ENCODE results near the gene CRYBG1. TPM values are rescaled to one million over a fixed set of nuclear protein-coding genes. Genes with fewer than 3 reads are reported as not detected.

The CRYBG1 gene
- total RNA-seq, 2 donors from 2014 or later: 23.0 to 23.3 TPM

GRCh38 chr6:106434530-106434929, 74.0 kb downstream of the CRYBG1 start:
- DNase-seq (ENCODE audit: low spot score in 2 of 2) (no peak), ATAC-seq (no peak)
- Mint-ChIP-seq H3K36me3 (no peaks in the 10 kb centered on the region), H3K9me3 (no peaks in the 10 kb centered on the region), H3K27ac (no peak overlapping the region)

DNA sequence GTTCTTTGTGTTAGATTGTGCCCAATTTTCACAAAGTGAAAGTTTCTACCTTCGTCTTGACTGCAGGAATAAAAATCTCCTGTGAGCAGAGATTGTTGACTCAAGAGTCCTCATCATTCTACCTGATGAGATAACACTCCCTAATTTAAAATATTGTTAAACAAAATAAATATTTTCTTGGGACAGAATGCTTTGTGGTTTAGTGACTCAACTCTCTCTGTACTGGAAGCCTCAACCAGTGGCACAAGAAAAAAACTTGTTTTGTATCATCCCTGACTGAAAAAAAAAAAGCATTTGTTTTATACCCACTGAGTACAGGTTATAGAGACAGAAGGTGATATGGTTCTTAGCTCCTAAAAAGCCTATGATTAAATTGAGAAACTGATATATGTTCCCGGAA, 78.9 kb downstream of the CRYBG1 start:
- peak in 1 of 2 donors; percentile 24 for ATAC-seq
- Mint-ChIP-seq H3K9me3 (no peaks in the 10 kb centered on the region), H3K36me3 (no peaks in the 10 kb centered on the region), H3K27ac (no peak overlapping the region)
- DNase-seq (ENCODE audit: low spot score in 2 of 2): no peak

DNA sequence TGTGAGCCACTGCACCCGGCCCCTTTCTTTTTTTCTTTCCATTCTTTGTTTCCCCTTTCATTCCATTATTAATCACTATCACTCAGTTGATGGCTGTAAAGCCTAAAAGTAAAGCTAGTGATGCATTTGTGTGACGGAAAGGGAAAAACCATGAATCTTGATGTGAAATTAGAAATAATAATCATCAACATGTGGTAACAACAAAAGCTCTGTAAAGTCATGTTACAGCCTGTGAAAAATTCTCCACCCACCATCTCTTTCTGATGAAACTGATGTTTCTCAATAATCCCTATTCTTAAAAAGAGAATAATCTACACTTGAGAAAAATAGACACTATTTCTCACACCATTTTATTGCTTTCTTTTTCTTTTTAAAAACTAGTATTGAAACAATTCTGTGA, 80.0 kb downstream of the CRYBG1 start:
- no peak overlapping the region for H3K27ac Mint-ChIP-seq
- DNase-seq (ENCODE audit: low spot score in 2 of 2): no peak
- no peak for ATAC-seq
- H3K9me3 Mint-ChIP-seq: no peaks in the 10 kb centered on the region
- no peaks in the 10 kb centered on the region for H3K36me3 Mint-ChIP-seq

GRCh38 chr6:106442395-106442794, 81.9 kb downstream of the CRYBG1 start:
- no peak for ATAC-seq
- H3K9me3 Mint-ChIP-seq: no peaks in the 10 kb centered on the region

DNA sequence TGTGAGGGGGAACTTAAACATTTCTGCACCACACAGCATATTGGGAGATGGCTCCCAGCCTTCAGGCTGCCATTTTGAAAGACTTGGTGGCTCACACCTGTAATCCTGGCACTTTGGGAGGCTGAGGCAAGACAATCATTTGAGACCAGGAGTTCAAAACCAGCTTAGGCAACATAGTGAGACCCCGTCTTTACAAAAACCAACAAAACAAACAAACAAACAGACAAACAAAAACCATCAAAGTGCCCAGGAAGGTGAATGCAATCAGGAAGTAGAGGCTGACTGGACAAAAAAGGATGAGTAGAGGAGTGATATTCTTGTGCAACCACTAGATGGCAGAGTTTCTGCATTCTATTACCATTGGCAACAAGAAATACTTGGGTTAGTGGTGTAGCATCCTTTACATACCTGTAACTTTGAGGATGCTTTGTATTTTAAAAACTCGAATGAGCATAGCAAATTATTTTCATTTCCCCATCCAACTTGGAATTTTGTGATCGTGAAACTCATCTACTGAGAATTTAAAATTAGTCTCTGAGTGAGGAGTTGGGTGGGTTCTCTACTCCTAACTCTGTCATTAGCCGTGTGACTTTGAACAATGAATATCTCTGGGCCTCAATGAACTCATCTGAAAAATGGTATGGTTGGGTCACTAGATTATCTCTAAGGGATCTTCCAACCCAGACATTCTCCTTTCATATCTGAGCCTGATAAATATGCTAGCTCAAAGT, 84.4 kb downstream of the CRYBG1 start:
- ATAC-seq (peak; percentile 72 to 81), DNase-seq (ENCODE audit: low spot score in 2 of 2) (peak in 1 of 2 donors; percentile 16)
- H3K36me3 Mint-ChIP-seq: no peaks in the 10 kb centered on the region
- H3K27ac Mint-ChIP-seq: no peak overlapping the region
- no peaks in the 10 kb centered on the region for H3K9me3 Mint-ChIP-seq

More at GRCh38 chr6:106442395-106442794, 81.9 kb downstream of the CRYBG1 start:
- Mint-ChIP-seq H3K27ac (no peak overlapping the region), H3K36me3 (no peaks in the 10 kb centered on the region)
- no peak for DNase-seq (ENCODE audit: low spot score in 2 of 2)

DNA sequence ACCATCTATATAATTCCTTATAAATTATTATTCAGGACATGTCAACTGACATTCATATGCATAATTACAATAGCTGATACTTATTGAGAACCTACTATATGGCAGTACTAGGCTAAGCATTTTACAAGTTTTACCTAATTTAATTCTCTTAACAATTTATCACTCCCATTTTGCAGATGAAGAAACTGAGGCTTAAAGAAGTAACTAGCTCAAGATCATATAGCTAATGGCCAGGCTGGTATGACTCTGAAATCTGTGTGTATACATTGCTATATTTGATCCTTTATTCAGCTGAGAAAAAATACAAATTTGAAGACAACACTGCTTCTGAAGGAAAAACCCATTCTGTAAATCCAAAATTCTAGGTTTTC, 85.0 kb downstream of the CRYBG1 start:
- ATAC-seq: no peak
- no peaks in the 10 kb centered on the region for H3K9me3 Mint-ChIP-seq
- H3K36me3 Mint-ChIP-seq: no peaks in the 10 kb centered on the region
- DNase-seq (ENCODE audit: low spot score in 2 of 2): no peak
- no peak overlapping the region for H3K27ac Mint-ChIP-seq

GRCh38 chr6:106446287-106446885, 85.9 kb downstream of the CRYBG1 start:
- DNase-seq (ENCODE audit: low spot score in 2 of 2): no peak
- ATAC-seq: peak in 1 of 2 donors; percentile 57
- H3K36me3 Mint-ChIP-seq: no peaks in the 10 kb centered on the region
- H3K9me3 Mint-ChIP-seq: no peaks in the 10 kb centered on the region
- no peak overlapping the region for H3K27ac Mint-ChIP-seq

GRCh38 chr6:106446983-106447382, 86.5 kb downstream of the CRYBG1 start:
- DNase-seq (ENCODE audit: low spot score in 2 of 2): no peak
- H3K36me3 Mint-ChIP-seq: no peaks in the 10 kb centered on the region
- ATAC-seq: no peak
- H3K9me3 Mint-ChIP-seq: no peaks in the 10 kb centered on the region
- H3K27ac Mint-ChIP-seq: no peak overlapping the region

DNA sequence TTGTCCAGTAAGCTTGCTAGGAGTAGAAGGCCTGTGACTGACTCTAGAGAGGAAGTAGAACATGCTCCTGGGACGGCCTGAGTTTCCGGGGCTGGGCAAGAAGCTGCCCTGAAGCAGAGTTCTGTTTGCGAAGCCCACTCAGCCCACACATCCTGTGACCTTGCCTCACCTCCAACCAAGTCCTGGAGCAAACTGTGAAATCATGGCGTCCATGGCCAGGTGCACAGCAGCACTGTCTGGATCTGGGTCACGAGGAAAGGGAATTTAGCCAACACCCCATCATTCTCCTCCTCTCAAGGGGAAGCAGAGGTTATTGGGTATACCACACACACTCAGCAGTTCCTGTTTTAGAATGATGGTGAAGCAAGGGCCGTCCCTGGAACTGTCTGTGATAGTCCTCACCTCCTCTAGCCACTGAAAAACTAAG, 87.5 kb downstream of the CRYBG1 start:
- Mint-ChIP-seq H3K27ac (peak overlapping the region in 1 of 2 donors; percentile 71), H3K36me3 (no peaks in the 10 kb centered on the region), H3K9me3 (no peaks in the 10 kb centered on the region)
- DNase-seq (ENCODE audit: low spot score in 2 of 2): no peak
- ATAC-seq: peak in 1 of 2 donors; percentile 68

GRCh38 chr6:106450653-106451052, 90.1 kb downstream of the CRYBG1 start:
- ATAC-seq (no peak), DNase-seq (ENCODE audit: low spot score in 2 of 2) (no peak)
- Mint-ChIP-seq H3K36me3 (no peaks in the 10 kb centered on the region), H3K27ac (no peak overlapping the region), H3K9me3 (no peaks in the 10 kb centered on the region)

DNA sequence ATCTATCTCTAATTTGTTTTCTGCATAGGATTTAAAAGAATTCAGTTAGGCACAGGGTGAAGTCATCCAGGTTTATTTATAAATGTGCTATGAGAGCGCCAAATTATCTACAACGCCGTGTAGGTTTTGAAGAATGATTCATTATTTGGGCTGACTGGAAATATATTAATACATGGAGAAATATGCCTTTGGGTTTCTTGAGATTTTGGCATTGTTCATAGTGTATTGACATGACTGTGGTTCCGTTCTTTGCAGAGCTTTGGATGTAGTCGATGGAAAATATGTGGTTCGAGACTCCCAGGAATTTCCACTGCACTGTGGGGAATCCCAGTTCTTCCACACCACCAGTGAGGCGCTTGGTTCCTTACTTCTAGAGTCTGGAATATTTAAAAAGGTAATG, 90.9 kb downstream of the CRYBG1 start:
- H3K36me3 Mint-ChIP-seq: no peaks in the 10 kb centered on the region
- H3K9me3 Mint-ChIP-seq: no peaks in the 10 kb centered on the region
- no peak overlapping the region for H3K27ac Mint-ChIP-seq
- DNase-seq (ENCODE audit: low spot score in 2 of 2) (no peak), ATAC-seq (no peak)

DNA sequence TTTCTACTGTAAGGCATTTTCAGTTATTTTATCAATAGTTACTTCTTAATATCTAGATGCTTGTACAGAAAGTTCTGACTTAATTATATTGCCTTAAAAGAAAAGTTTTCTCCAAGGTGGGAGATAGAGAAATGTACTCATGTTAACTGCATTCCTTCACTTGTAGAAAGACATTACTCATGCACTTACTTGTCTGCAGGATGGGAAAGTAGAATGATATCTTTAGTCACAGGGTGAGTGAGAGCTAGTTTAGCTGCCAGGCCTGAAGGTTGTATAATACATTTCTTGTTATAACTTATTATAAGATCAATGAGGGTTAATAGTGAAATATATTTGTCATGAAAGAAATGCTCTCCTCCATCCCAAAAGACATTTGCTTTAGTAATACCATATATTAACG, 92.1 kb downstream of the CRYBG1 start:
- ATAC-seq (no peak), DNase-seq (ENCODE audit: low spot score in 2 of 2) (no peak)
- Mint-ChIP-seq H3K9me3 (no peaks in the 10 kb centered on the region), H3K36me3 (no peaks in the 10 kb centered on the region), H3K27ac (no peak overlapping the region)

- no peaks in the 10 kb centered on the region for H3K36me3 Mint-ChIP-seq
- no peak for DNase-seq (ENCODE audit: low spot score in 2 of 2)
- H3K27ac Mint-ChIP-seq: no peak overlapping the region
- no peak for ATAC-seq
- no peaks in the 10 kb centered on the region for H3K9me3 Mint-ChIP-seq
Measured at GRCh38 chr6:106453756-106454367, 93.3 kb downstream of the CRYBG1 start.

- no peak for DNase-seq (ENCODE audit: low spot score in 2 of 2)
- no peak overlapping the region for H3K27ac Mint-ChIP-seq
- no peak for ATAC-seq
- no peaks in the 10 kb centered on the region for H3K36me3 Mint-ChIP-seq
- no peaks in the 10 kb centered on the region for H3K9me3 Mint-ChIP-seq
Measured at GRCh38 chr6:106456756-106457155, 96.2 kb downstream of the CRYBG1 start.

- DNase-seq (ENCODE audit: low spot score in 2 of 2): no peak
- H3K36me3 Mint-ChIP-seq: no peaks in the 10 kb centered on the region
- no peak for ATAC-seq
- H3K9me3 Mint-ChIP-seq: no peaks in the 10 kb centered on the region
- no peak overlapping the region for H3K27ac Mint-ChIP-seq
Measured at GRCh38 chr6:106458021-106458986, 97.8 kb downstream of the CRYBG1 start.

- Mint-ChIP-seq H3K27ac (no peak overlapping the region), H3K9me3 (no peaks in the 10 kb centered on the region), H3K36me3 (no peaks in the 10 kb centered on the region)
- DNase-seq (ENCODE audit: low spot score in 2 of 2): no peak
- ATAC-seq: no peak
Measured at GRCh38 chr6:106460481-106460880, 100.0 kb downstream of the CRYBG1 start.

DNA sequence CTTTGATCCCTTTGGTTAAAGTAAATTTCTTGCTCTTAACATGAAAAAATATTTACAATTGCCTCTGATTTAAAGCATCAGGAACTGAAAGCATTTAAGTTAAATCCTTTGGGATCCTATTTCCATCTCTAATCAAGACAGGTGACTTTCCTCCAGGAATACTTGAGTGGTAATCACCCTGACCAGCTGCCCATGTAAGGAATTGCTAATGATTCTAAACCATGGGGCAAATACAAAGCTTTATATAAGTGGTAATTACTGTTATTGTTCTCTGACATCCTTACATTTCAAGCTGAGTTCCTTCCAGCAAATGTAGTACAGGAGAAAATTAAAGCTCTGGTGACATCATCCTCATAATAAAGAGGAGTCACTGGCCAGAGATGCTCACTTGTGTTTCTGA, 100.6 kb downstream of the CRYBG1 start:
- ATAC-seq (no peak), DNase-seq (ENCODE audit: low spot score in 2 of 2) (no peak)
- H3K27ac Mint-ChIP-seq: no peak overlapping the region

More for the DNA sequence above, 100.6 kb downstream of the CRYBG1 start:
- Mint-ChIP-seq H3K9me3 (no peaks in the 10 kb centered on the region), H3K36me3 (no peaks in the 10 kb centered on the region)

Measured in activated naive CD4-positive, alpha-beta T cell treated with anti-CD3 and anti-CD28 coated beads, Interleukin-2, amount 50 U/mL, for 72 hours (primary cell).